Mesodermal cell (in vitro differentiated cells): ENCODE results near the gene GIPC2.

Experiments used
- H3K27ac ChIP-seq: 2 replicates; pipeline ENCODE4 v1.7.0; 2013; ENCODE audit warnings: mild to moderate bottlenecking, low read depth, low read length, moderate library complexity; ENCODE audit not compliant: severe bottlenecking
- H3K36me3 ChIP-seq: 2 replicates; pipeline ENCODE4 v1.7.1; 2013; ENCODE audit warnings: mild to moderate bottlenecking, low read length, moderate library complexity; ENCODE audit not compliant: control insufficient read depth, insufficient read depth
- H3K4me1 ChIP-seq: one replicate; pipeline ENCODE4 v1.7.1; 2013; ENCODE audit warnings: mild to moderate bottlenecking, low read length; ENCODE audit not compliant: insufficient read depth, control insufficient read depth, poor library complexity, severe bottlenecking
- H3K4me3 ChIP-seq: 2 replicates; pipeline ENCODE4 v1.7.0; 2013; ENCODE audit warnings: low read length, control low read depth, mild to moderate bottlenecking; ENCODE audit not compliant: insufficient read depth, poor library complexity, severe bottlenecking; ENCODE audit errors: extremely low read depth
- H3K9me3 ChIP-seq: 2 replicates; pipeline ENCODE4 v1.7.1; 2013; ENCODE audit warnings: mild to moderate bottlenecking, low read length, moderate library complexity; ENCODE audit not compliant: control insufficient read depth
- WGBS, 2 experiments: methylation state at CpG; one replicate each; pipeline ENCODE4 v1.1.5; 2013; ENCODE audit warnings: missing lambda C conversion rate in 2 of 2; ENCODE audit not compliant: insufficient coverage in 2 of 2; 5-methylcytosine and 5-hydroxymethylcytosine counted together

Gene GIPC2

DNA sequence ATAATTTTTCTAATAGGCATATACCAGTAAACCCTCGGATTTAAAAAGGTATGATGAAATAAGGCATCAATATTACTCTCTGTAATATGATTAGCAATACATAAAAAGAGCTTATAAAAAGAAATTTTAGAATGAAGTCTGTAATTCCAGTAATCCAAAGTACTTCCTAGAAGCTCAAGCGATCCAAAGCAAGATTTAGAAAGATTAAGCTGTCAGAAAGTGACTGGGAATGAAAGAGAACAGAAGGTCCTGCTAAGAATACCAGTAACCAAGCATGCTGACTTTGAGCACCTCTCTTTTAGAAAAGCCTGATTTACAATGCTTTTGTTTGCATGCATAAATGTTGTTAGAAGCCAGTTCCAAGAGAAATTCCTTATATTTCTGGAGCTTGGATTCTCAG, 125.1 kb downstream of the GIPC2 start:
- Histone ChIP-seq H3K4me3 (no peak overlapping the region), H3K27ac (no peak overlapping the region), H3K9me3 (no peaks in the 10 kb centered on the region), H3K36me3 (no peaks in the 10 kb centered on the region), H3K4me1 (no peaks in the 10 kb centered on the region)
- WGBS, 2 experiments: 88% methylated on average over 1 of the region's 2 CpGs; no CpG with 5 or more reads in 1 of the 2 experiments

- no peaks in the 10 kb centered on the region for H3K4me1 ChIP-seq
- H3K36me3 ChIP-seq: no peaks in the 10 kb centered on the region
- no peaks in the 10 kb centered on the region for H3K9me3 ChIP-seq
- no peak overlapping the region for H3K27ac ChIP-seq
- no peak overlapping the region for H3K4me3 ChIP-seq
- 92% methylated on average over 1 of the region's 3 CpGs; no CpG with 5 or more reads in 1 of the 2 experiments for WGBS, 2 experiments
Measured at GRCh38 chr1:78171736-78172590, 126.2 kb downstream of the GIPC2 start.

DNA sequence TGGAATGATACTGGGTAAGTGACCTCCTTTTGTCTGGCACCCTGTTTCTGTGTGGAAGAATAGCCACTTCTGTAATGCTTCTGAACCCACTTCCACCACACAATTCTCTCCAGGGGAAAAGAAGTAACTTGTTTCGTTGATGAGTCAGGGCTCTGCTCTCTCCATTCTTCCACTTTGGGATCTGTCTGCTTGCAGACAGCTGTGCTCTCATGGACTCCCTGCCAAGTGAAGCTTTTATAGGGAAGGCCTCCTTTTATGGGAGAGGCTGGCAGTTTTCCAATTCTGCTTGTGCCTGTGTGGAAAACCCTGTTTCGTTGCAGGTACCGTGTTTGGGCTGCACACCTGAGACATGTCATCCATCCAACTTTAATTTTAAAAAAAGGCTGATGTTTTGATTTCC, 130.7 kb downstream of the GIPC2 start:
- no peaks in the 10 kb centered on the region for H3K36me3 ChIP-seq
- no peaks in the 10 kb centered on the region for H3K9me3 ChIP-seq
- 80 to 100% methylated on average over 1 of the region's 3 CpGs for WGBS, 2 experiments
- no peak overlapping the region for H3K4me3 ChIP-seq
- H3K4me1 ChIP-seq: no peaks in the 10 kb centered on the region
- H3K27ac ChIP-seq: no peak overlapping the region

DNA sequence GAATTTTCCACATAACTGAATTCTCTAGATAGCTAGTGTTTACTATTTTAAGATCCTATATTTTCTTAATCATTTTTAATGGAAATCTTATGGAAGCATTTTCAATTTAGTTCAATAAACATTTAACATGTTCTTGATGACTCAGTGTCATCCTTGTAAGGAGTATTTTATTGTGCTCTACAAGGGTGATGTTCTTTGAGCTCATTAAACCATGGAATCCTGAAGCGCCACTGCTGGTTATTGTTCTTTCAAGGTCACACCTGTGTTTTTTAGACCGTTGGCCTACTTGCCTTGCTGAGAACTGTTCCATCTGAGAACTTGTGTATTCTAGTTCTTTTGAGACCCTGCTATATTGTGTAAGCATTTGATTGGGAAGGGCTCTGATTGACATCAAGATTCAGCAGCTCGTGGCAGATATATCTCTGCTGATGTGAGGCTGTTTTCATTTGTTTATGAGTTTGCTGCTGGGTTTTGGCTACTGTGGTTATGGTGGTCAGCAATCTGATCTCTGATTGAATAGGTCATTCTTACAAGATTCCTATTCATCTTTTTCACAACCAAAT, 132.0 kb downstream of the GIPC2 start:
- Histone ChIP-seq H3K4me3 (no peak overlapping the region), H3K27ac (no peak overlapping the region), H3K36me3 (no peaks in the 10 kb centered on the region), H3K4me1 (no peaks in the 10 kb centered on the region), H3K9me3 (no peaks in the 10 kb centered on the region)
- WGBS, 2 experiments: 71 to 92% methylated on average over 2 to 3 of the region's 3 CpGs

DNA sequence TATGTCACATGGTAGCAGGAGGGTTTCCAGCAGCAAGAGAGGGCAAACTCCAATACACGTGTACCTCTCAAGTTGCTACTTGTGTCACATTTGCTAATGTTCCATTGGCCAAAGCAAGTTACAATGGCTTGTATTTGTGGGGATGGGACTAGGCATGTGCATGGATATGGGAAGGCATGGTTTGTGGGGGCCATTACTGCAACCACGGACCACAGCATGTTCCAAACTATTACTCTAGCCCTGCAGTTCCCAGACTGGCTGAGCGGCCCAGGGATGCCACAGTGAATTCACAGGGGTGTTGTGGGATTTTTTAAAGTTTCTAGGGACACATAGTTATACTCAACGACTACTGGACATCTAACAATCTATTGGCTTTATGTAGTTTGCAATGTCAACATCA, 133.1 kb downstream of the GIPC2 start:
- no peaks in the 10 kb centered on the region for H3K9me3 ChIP-seq
- H3K4me3 ChIP-seq: no peak overlapping the region
- WGBS, 2 experiments: 89 to 100% methylated on average over 1 to 3 of the region's 4 CpGs
- H3K36me3 ChIP-seq: no peaks in the 10 kb centered on the region
- H3K27ac ChIP-seq: no peak overlapping the region
- H3K4me1 ChIP-seq: no peaks in the 10 kb centered on the region

DNA sequence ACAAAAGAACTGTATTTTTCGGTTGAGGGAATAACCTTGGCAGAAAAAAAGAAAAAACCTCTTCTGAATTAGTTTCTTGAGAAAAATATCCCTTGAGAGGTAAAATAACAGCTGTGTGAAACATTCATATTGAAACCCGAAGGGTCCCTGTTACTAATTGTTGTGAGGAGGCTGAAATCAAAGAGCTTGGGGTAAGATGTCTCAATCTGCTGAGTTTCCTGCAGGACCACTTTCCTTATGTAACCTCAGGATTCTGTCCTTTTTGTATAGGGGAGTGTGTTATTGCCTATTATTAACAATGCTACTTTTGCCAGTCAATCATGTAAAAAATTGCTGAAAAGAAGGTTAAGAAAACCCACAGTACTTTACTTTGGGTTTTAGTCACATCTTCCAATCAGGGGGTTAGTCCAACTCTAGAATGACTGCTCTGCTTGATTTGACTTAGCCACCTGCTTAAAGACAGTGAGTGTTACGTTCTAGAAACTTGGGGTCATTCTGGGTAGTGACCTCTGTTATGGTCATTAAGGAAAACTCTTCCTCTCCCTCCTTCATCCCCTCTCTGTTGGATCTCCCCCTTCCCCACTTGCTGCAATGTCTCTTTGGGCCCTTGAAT, 138.8 kb downstream of the GIPC2 start:
- no peaks in the 10 kb centered on the region for H3K4me1 ChIP-seq
- no peaks in the 10 kb centered on the region for H3K36me3 ChIP-seq
- no peak overlapping the region for H3K4me3 ChIP-seq
- H3K27ac ChIP-seq: no peak overlapping the region
- 79% methylated on average over 2 of the region's 3 CpGs; no CpG with 5 or more reads in 1 of the 2 experiments for WGBS, 2 experiments
- no peaks in the 10 kb centered on the region for H3K9me3 ChIP-seq
